Gastroesophageal sphincter (tissue), 4 donors: Measurements from ENCODE around the gene CHTOP. TPM values are rescaled to one million over a fixed set of nuclear protein-coding genes. Genes with fewer than 3 reads are reported as not detected.

Source experiments
- ATAC-seq: fragments of 150-250 bp; one replicate; pipeline ENCODE4 v1.9.1; 2016; ENCODE audit warnings: mild to moderate bottlenecking, moderate library complexity
- H3K27ac ChIP-seq, 4 donors: fragments of 200-600 bp; sonication (generic) in 3 of 4; 1 replicate in 3 of 4; 2 replicates in 1 of 4; pipeline ENCODE4 v1.5.1; 2016 to 2019
- H3K27me3 ChIP-seq: fragments of 200-600 bp; sonication (generic); one replicate; pipeline ENCODE4 v1.5.1; 2019
- H3K36me3 ChIP-seq, 2 donors: fragments of 200-600 bp; sonication (generic); one replicate each; pipeline ENCODE4 v1.5.1; 2019; ENCODE audit warnings: control low read depth in 1 of 2
- H3K4me1 ChIP-seq, 3 donors: fragments of 200-600 bp; sonication (generic); 1 replicate in 2 of 3; 2 replicates in 1 of 3; pipeline ENCODE4 v1.5.1; 2016 to 2019; ENCODE audit warnings: control low read depth in 2 of 3
- H3K4me3 ChIP-seq, 2 donors: fragments of 200-600 bp; sonication (generic); one replicate each; pipeline ENCODE4 v1.5.1; 2019; ENCODE audit warnings: mild to moderate bottlenecking in 1 of 2, moderate library complexity in 1 of 2
- H3K9me3 ChIP-seq, 3 donors: fragments of 200-600 bp; sonication (generic); one replicate each; pipeline ENCODE4 v1.5.1; 2017 to 2019; ENCODE audit warnings: control low read depth in 2 of 3
- EP300 ChIP-seq: sonication (generic); formaldehyde crosslinking; IDR thresholded peaks from one replicate; pipeline ENCODE4 v1.6.1; 2017; ENCODE audit warnings: antibody characterized with exemption, mild to moderate bottlenecking
- POLR2A ChIP-seq, 2 donors: fragments of 450-650 bp; IDR thresholded peaks; one replicate each; pipeline ENCODE4 v1.6.1; 2017; ENCODE audit warnings: antibody characterized with exemption in 2 of 2, mild to moderate bottlenecking in 2 of 2, moderate library complexity in 1 of 2
- POLR2AphosphoS5 ChIP-seq: sonication (generic); formaldehyde crosslinking; IDR thresholded peaks from one replicate; pipeline ENCODE4 v1.6.1; 2017; ENCODE audit warnings: antibody characterized with exemption
- WGBS, 2 donors: methylation state at CpG; one replicate each; pipeline ENCODE4 v1.1.5; 2018; ENCODE audit warnings: low coverage in 1 of 2; 5-methylcytosine and 5-hydroxymethylcytosine counted together
- total RNA-seq, 4 donors: library from RNA; depleted of rRNA; stranded (reverse); fragments of >200 nt; gene quantifications; one replicate each; pipeline ENCODE4 v1.1.0, GENCODE V29; 2016
- TF ChIP-seq, protein P1 (sequence below), 4 experiments: fragments of 200-600 bp in 2 of 4; fragments of 450-650 bp in 2 of 4; sonication (generic) in 1 of 4; IDR thresholded peaks; one replicate each; pipeline ENCODE4 v1.5.1; 2017 to 2019; ENCODE audit warnings: antibody characterized with exemption in 4 of 4, mild to moderate bottlenecking in 2 of 4, moderate library complexity in 2 of 4

Gene CHTOP
- total RNA-seq, 4 donors from 2014 or later = 33.7 to 57.0 (median 42.2) TPM

DNA sequence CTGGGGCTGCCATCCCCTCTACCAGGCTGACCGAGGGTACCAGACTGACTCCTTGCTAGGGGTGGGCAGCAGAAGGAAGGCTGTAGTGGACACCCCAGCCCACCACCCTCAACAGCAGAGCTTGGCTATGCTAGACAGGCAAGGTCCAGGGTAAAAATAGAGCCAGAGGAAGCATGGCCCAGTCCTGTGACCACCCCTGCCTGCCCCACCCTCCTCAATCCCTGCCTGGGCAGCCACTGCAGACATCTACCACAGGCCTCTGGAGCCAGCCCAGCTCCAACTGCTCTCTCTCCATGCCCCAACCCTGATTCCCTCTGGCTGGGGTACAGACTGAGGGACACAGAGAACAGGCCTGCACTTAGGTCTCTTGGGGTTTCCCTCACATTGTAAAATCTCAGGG is 3.9 kb upstream of the CHTOP start:
- Histone ChIP-seq H3K27me3 (no peaks in the 10 kb centered on the region), H3K36me3 (peaks cover 0 to 4% of the 10 kb centered on the region in 2 donors), H3K4me1 (peaks cover 0 to 59% (median 15%) of the 10 kb centered on the region in 3 donors), H3K9me3 (no peaks in the 10 kb centered on the region), H3K4me3 (no peak overlapping the region), H3K27ac (peak overlapping the region in 2 of 4 donors; percentile 14 to 83)
- no peak for TF ChIP-seq POLR2AphosphoS5
- TF ChIP-seq EP300 = no peak
- TF ChIP-seq, protein P1, sequence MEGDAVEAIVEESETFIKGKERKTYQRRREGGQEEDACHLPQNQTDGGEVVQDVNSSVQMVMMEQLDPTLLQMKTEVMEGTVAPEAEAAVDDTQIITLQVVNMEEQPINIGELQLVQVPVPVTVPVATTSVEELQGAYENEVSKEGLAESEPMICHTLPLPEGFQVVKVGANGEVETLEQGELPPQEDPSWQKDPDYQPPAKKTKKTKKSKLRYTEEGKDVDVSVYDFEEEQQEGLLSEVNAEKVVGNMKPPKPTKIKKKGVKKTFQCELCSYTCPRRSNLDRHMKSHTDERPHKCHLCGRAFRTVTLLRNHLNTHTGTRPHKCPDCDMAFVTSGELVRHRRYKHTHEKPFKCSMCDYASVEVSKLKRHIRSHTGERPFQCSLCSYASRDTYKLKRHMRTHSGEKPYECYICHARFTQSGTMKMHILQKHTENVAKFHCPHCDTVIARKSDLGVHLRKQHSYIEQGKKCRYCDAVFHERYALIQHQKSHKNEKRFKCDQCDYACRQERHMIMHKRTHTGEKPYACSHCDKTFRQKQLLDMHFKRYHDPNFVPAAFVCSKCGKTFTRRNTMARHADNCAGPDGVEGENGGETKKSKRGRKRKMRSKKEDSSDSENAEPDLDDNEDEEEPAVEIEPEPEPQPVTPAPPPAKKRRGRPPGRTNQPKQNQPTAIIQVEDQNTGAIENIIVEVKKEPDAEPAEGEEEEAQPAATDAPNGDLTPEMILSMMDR (IDR thresholded peaks at IDR 0.05) = no peak
- TF ChIP-seq POLR2A (IDR thresholded peaks at IDR 0.05) = no peak
- WGBS, 2 donors = 100% methylated on average over 1 of the region's 1 CpG; no CpG with 5 or more reads in 1 of the 2 donors
- ATAC-seq = no peak

DNA sequence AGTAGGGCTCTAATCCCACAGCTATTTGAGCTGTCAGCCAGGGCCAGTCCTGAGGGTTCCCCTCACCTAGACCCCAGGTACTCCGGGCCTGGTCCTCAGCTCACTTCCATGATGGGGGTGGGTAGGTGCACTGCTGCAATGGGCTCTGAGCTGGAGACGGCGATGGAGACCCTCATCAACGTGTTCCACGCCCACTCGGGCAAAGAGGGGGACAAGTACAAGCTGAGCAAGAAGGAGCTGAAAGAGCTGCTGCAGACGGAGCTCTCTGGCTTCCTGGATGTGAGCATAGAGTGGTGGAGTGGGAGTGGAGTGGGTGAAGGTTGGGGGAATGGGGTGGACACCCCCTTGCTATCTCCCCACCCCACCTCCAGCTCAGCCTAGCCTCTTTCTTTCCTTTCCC is 3.5 kb upstream of the CHTOP start:
- Histone ChIP-seq H3K9me3 (no peaks in the 10 kb centered on the region), H3K4me1 (peaks cover 0 to 59% (median 16%) of the 10 kb centered on the region in 3 donors), H3K27ac (peak overlapping the region in 2 of 4 donors; percentile 14 to 83), H3K4me3 (no peak overlapping the region), H3K36me3 (peaks cover 0 to 3% of the 10 kb centered on the region in 2 donors), H3K27me3 (no peaks in the 10 kb centered on the region)
- WGBS, 2 donors = 83% methylated on average over 1 of the region's 7 CpGs; no CpG with 5 or more reads in 1 of the 2 donors
- TF ChIP-seq, protein P1 (IDR thresholded peaks at IDR 0.05) = no peak
- TF ChIP-seq POLR2AphosphoS5 (no peak), EP300 (no peak), POLR2A (IDR thresholded peaks at IDR 0.05) (no peak)
- ATAC-seq = no peak

DNA sequence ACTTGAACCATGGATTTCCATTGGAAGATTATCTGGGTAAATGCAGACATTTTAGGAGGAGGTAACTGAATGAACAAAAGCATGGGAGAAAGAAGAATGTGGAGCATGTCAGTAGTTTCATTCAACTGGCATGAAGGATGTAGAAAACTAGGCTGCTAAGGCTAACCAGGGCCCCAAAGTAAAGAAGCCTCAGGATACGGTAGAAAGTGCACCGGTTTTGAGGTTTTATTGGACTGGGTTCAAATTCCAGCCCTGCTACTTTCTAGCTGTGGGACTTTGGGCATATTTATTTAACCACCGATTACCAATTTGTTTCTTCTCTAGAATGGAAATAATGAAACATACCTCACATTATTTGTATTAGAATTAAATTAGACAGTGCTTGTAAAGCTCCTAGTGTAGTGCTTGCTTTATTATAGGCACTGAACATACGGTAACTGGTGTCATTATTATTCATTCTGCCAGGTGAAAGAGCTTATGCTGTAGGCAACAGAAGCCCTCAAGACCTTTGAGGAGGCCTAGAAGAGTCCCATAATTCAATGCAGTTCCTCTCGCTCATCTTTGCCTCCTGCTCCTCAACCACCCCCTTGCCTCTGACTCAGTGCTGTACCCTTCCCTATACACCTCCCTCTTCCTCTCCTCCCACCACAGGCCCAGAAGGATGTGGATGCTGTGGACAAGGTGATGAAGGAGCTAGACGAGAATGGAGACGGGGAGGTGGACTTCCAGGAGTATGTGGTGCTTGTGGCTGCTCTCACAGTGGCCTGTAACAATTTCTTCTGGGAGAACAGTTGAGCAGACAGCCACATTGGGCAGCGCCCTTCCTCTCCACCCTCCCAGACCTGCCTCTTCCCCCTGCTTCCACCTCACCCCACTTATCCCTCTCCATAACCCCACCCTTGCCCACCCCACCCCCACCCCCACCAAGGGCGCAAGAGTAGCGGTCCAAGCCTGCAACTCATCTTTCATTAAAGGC is 2.5 kb upstream of the CHTOP start:
- H3K27ac ChIP-seq = peak overlapping the region in 1 of 4 donors; percentile 30
- no peak for TF ChIP-seq POLR2AphosphoS5
- no peak for TF ChIP-seq EP300
- no peak for TF ChIP-seq POLR2A (IDR thresholded peaks at IDR 0.05)
- TF ChIP-seq, protein P1 (IDR thresholded peaks at IDR 0.05) = no peak
- ATAC-seq = no peak

DNA sequence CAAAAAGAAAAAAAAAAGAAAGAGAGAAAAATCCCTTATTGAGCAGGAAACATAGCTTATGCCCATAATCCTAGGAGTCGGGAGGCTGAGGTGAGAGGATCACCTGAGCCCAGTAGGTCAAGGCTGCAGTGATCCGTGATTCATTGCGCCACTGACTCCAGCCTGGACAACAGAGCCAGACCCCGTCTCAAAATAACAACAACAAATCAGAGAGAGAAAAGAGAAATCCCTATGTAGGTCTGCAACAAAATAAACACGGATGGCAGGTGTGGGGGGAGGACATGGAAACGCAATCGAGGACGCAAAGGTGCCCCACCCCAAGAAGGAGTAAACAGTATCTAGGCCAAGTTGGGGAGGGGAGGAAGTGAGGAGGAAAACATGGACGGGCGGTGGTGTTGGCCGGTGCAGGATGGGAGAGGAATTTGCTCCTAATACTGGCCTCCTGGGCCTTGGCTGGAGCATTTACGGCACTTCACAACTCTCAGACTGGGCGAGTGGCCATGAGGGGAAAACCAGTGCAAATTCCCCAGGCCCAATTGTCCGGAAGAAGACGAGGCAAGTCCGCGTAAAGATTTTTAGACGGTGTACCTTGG is 609 bp upstream of the CHTOP start:
- Histone ChIP-seq H3K4me1 (peaks cover 0 to 59% (median 9%) of the 10 kb centered on the region in 3 donors), H3K9me3 (no peaks in the 10 kb centered on the region), H3K27me3 (no peaks in the 10 kb centered on the region), H3K27ac (peak overlapping the region; percentile 32 to 100 (median 97)), H3K4me3 (peak overlapping the region in 1 of 2 donors; percentile 93), H3K36me3 (peaks cover 0 to 31% of the 10 kb centered on the region in 2 donors)
- TF ChIP-seq, protein P1 (IDR thresholded peaks at IDR 0.05) = no peak
- no peak for TF ChIP-seq POLR2A (IDR thresholded peaks at IDR 0.05)
- no peak for TF ChIP-seq POLR2AphosphoS5
- no peak for TF ChIP-seq EP300
- 54 to 64% methylated on average over 8 to 12 of the region's 18 CpGs for WGBS, 2 donors
- ATAC-seq = peak; percentile 46

More for the DNA sequence above, 2.5 kb upstream of the CHTOP start:
- H3K4me3 ChIP-seq = no peak overlapping the region
- no peaks in the 10 kb centered on the region for H3K27me3 ChIP-seq
- WGBS, 2 donors = 34 to 72% methylated on average over 3 to 9 of the region's 10 CpGs
- H3K36me3 ChIP-seq = peaks cover 0 to 12% of the 10 kb centered on the region in 2 donors
- peaks cover 0 to 59% (median 14%) of the 10 kb centered on the region in 3 donors for H3K4me1 ChIP-seq
- no peaks in the 10 kb centered on the region for H3K9me3 ChIP-seq
